RWPE1 (cell line): ENCODE measurements around the gene SDC4.

Experiments used
- CTCF ChIA-PET: fragments of 350-600 bp; sonication (Branson Sonifier 250); formaldehyde crosslinking; extraction: SDS; loops from one replicate; lab custom pipeline; 2021; lab: Yijun Ruan, JAX
- POLR2A ChIA-PET: fragments of 400-600 bp; formaldehyde crosslinking; extraction: SDS; loops from one replicate; lab custom pipeline; 2020; ENCODE audit warnings: antibody characterized with exemption; ENCODE audit not compliant: low non-redundant PET; lab: Yijun Ruan, JAX
- DNase-seq: peaks from one replicate; pipeline ENCODE4 v3.0.0; 2012; ENCODE audit warnings: low spot score
- H3K27ac ChIP-seq: fragments of 450-650 bp; 2 replicates; pipeline ENCODE4 v1.5.1; 2017
- TF ChIP-seq, protein P1 (sequence below): fragments of 450-650 bp; conservative IDR thresholded peaks from 2 replicates; pipeline ENCODE4 v1.5.1; 2017; ENCODE audit warnings: low read depth, mild to moderate bottlenecking

SDC4 gene

DNA sequence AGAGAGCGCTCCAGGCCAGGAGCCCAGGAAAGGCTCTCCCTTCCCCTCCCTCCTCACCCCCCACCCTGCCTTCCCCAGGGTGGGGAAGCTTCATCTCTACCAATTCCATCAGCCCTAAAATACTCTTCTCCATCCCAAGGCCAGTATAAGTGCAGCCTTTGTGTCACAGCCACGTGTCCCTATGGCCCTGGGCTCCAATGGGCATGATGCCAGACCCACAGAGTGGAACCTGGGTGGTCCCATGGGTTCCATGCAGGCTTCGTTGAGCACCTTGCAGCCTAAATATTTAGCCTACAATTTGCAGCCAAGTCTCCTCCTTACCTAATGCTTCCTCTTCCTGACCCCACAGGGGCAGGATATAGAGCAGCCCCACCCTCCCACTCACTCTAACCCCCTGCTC is 39.1 kb downstream of the SDC4 start:
- CTCF ChIA-PET = interaction anchor here (0.5 to 2.1 kb wide), 5 partner anchors 10 to 1457 kb away, joined by 4 to 8 read pairs (median 4); no protein-coding TSS in a partner anchor
- POLR2A ChIA-PET = no interaction called here
- TF ChIP-seq, protein P1, sequence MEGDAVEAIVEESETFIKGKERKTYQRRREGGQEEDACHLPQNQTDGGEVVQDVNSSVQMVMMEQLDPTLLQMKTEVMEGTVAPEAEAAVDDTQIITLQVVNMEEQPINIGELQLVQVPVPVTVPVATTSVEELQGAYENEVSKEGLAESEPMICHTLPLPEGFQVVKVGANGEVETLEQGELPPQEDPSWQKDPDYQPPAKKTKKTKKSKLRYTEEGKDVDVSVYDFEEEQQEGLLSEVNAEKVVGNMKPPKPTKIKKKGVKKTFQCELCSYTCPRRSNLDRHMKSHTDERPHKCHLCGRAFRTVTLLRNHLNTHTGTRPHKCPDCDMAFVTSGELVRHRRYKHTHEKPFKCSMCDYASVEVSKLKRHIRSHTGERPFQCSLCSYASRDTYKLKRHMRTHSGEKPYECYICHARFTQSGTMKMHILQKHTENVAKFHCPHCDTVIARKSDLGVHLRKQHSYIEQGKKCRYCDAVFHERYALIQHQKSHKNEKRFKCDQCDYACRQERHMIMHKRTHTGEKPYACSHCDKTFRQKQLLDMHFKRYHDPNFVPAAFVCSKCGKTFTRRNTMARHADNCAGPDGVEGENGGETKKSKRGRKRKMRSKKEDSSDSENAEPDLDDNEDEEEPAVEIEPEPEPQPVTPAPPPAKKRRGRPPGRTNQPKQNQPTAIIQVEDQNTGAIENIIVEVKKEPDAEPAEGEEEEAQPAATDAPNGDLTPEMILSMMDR = no peak
- DNase-seq = no peak
- no peak overlapping the region for H3K27ac ChIP-seq

- CTCF ChIA-PET = interaction anchor here (0.5 to 2.1 kb wide), 12 partner anchors 11 to 1456 kb away, joined by 3 to 8 read pairs (median 4); partner anchors contain the start of gene SYS1
- no peak for DNase-seq
- H3K27ac ChIP-seq = peak within 1 kb of the TSS; percentile 3; the same call in 1 of the 2 replicates
- TF ChIP-seq, protein P1 = peak; percentile 44; the same call in 1 of the 2 replicates
- POLR2A ChIA-PET = no interaction called here
Observed at GRCh38 chr20:45308117-45308778, 40.0 kb downstream of the SDC4 start, which contains the start of gene MATN4. Gene MATN4 (minus strand): TSS chr20:45308299. CDS start chr20:45305582, 2,717 bp downstream.

DNA sequence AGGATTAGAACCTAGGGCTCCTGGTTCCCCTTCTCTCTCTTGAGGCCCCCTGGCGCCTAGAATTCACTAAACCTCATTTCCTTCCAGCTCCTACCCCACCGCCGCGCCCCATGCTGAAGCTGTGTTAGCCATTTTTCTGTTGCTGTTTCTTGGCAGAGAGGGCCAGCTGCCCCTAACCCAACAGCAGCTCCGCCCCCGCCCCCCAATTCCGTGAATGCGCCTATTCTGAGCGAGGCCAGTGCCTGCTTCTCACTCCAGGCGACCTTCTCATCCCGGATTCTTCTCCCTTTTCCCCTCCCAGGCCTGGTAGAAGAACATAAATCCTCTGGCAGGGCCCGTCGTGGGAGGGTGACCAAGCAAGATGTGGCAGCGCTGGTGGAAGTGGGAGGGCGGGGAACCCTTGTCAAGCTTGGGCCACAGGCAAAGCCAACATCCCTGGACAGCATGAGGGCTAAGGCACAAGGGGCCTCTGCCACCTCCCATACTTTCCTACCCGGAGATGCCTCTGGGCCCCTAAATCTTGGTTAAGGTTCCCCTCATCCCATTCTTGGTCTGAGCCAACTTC is 41.1 kb downstream of the SDC4 start:
- ChIA-PET CTCF (interaction anchor here (0.6 to 1.1 kb wide), 8 partner anchors 20 to 296 kb away, joined by 3 to 5 read pairs (median 3); no protein-coding TSS in a partner anchor), POLR2A (no interaction called here)
- DNase-seq = no peak
- H3K27ac ChIP-seq = no peak overlapping the region
- TF ChIP-seq, protein P1 = no peak

GRCh38 chr20:45306431-45306982 is 41.7 kb downstream of the SDC4 start, which contains the start of gene RBPJL:
Gene RBPJL (plus strand): TSS chr20:45306840. CDS start chr20:45306923, 83 bp downstream.
- ChIA-PET CTCF (interaction anchor here (0.9 to 2.2 kb wide), 4 partner anchors 12 to 295 kb away, joined by 3 to 11 read pairs (median 4); no protein-coding TSS in a partner anchor), POLR2A (no interaction called here)
- TF ChIP-seq, protein P1 = peak; percentile 98
- DNase-seq = peak; percentile 49
- no peak within 1 kb of the TSS for H3K27ac ChIP-seq

DNA sequence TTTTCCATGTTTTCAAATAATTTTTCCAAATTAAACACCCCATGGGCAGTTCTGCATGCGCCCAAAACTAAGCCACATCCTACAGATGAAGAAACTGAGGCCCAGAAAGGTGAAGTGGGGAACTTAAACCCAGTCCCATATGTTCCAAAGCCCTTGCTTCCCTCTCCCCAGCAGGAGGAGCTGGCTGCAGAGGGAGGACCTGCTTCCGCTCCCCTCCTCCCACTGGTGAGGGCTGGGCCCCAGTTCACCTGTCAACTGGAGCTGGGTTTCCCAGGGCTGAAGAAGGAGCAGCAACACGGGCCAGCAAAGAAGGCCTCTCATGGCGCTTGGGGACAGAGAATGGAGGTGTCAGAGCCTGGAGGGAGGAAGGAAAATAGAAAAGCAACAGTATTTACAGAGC is 43.0 kb downstream of the SDC4 start:
- ChIA-PET POLR2A (no interaction called here), CTCF (interaction anchor here (0.6 to 2.3 kb wide), 8 partner anchors 11 to 621 kb away, joined by 3 to 13 read pairs (median 4); no protein-coding TSS in a partner anchor)
- DNase-seq = no peak
- TF ChIP-seq, protein P1 = no peak
- H3K27ac ChIP-seq = no peak overlapping the region

DNA sequence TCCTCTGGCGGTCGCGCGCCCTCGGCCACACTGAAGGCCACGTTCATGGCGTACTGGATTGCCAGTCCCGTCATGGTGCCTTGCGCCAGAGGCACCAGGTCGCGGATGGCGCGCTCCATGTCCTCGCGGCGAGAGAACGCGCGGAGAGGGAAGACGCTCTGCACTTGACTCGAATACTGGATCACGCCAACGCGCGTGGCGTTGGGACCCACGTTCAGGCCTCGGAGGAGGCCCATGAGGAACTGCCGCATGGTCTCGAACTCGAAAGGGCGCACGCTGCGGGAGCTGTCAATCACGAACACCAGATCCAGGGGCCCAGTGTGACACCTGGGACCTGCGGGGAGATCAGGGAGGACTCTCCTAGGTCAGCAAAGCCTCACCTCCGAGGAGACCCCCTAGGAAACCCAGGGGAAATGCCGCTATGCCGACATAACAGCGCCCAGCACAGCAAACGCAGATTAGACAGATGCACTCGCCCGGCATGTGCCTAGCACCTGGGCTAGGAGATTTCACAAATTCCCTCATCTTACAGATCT is 43.7 kb downstream of the SDC4 start:
- H3K27ac ChIP-seq = no peak overlapping the region
- POLR2A ChIA-PET = no interaction called here

More for the DNA sequence above, 43.7 kb downstream of the SDC4 start:
- TF ChIP-seq, protein P1 = no peak
- CTCF ChIA-PET = interaction anchor here (0.6 to 4.0 kb wide), 7 partner anchors 11 to 467 kb away, joined by 3 to 47 read pairs (median 5); no protein-coding TSS in a partner anchor
- DNase-seq = no peak
